ENCODE data around the gene ARHGEF7.

The ARHGEF7 gene

GRCh38 chr13:111241006-111241755 is 126.1 kb downstream of the ARHGEF7 start:
- H3K4me2 ChIP-seq (ENCODE audit: low read depth, low read length, poor library complexity, severe bottlenecking), result no peak overlapping the region
- TF ChIP-seq EZH2phosphoT487 (conservative IDR thresholded peaks at IDR 0.05; ENCODE audit: low read length) (no peak), CTCF (IDR thresholded peaks at IDR 0.05; ENCODE audit: insufficient read depth, low read length, poor library complexity, severe bottlenecking) (no peak)
- H3K36me3 ChIP-seq (ENCODE audit: low read length), result peaks cover 6% of the 10 kb centered on the region; the same call in 1 of the 2 replicates
- no peaks in the 10 kb centered on the region for H3F3A ChIP-seq (ENCODE audit: insufficient read depth)
- no peak overlapping the region for H3K9ac ChIP-seq (ENCODE audit: low read length)
- no peak overlapping the region for H3K4me3 ChIP-seq (ENCODE audit: insufficient read depth, low read length, poor library complexity, severe bottlenecking)
- no peaks in the 10 kb centered on the region for H3K27me3 ChIP-seq (ENCODE audit: low read length)
- no peaks in the 10 kb centered on the region for H3K9me2 ChIP-seq (replicated peaks; ENCODE audit: insufficient read depth, low read length)
- H3K27ac ChIP-seq (ENCODE audit: low read depth, low read length), result no peak overlapping the region
- no peaks in the 10 kb centered on the region for H3K9me3 ChIP-seq (ENCODE audit: insufficient read depth, low read length)
- no peaks in the 10 kb centered on the region for H4K20me1 ChIP-seq (ENCODE audit: low read depth, low read length)
- H3K79me2 ChIP-seq (ENCODE audit: insufficient read depth, low read length), result no peaks in the 10 kb centered on the region
- no peak overlapping the region for H2AFZ ChIP-seq (ENCODE audit: low read depth, low read length, severe bottlenecking)

GRCh38 chr13:111241862-111242261 is 126.8 kb downstream of the ARHGEF7 start:
- Histone ChIP-seq H3F3A (ENCODE audit: insufficient read depth) (no peaks in the 10 kb centered on the region), H3K9me3 (ENCODE audit: insufficient read depth, low read length) (no peaks in the 10 kb centered on the region), H2AFZ (ENCODE audit: low read depth, low read length, severe bottlenecking) (no peak overlapping the region), H3K79me2 (ENCODE audit: insufficient read depth, low read length) (no peaks in the 10 kb centered on the region), H3K27me3 (ENCODE audit: low read length) (no peaks in the 10 kb centered on the region), H3K27ac (ENCODE audit: low read depth, low read length) (no peak overlapping the region), H3K4me3 (ENCODE audit: insufficient read depth, low read length, poor library complexity, severe bottlenecking) (no peak overlapping the region), H3K9ac (ENCODE audit: low read length) (no peak overlapping the region), H3K36me3 (ENCODE audit: low read length) (peaks cover 6% of the 10 kb centered on the region; the same call in 1 of the 2 replicates), H3K4me2 (ENCODE audit: low read depth, low read length, poor library complexity, severe bottlenecking) (no peak overlapping the region), H4K20me1 (ENCODE audit: low read depth, low read length) (no peaks in the 10 kb centered on the region), H3K9me2 (replicated peaks; ENCODE audit: insufficient read depth, low read length) (no peaks in the 10 kb centered on the region)
- TF ChIP-seq EZH2phosphoT487 (conservative IDR thresholded peaks at IDR 0.05; ENCODE audit: low read length) (no peak), CTCF (IDR thresholded peaks at IDR 0.05; ENCODE audit: insufficient read depth, low read length, poor library complexity, severe bottlenecking) (no peak)

GRCh38 chr13:111242585-111242984 is 127.5 kb downstream of the ARHGEF7 start:
- Histone ChIP-seq H3K27ac (ENCODE audit: low read depth, low read length) (no peak overlapping the region), H2AFZ (ENCODE audit: low read depth, low read length, severe bottlenecking) (no peak overlapping the region), H3K79me2 (ENCODE audit: insufficient read depth, low read length) (no peaks in the 10 kb centered on the region), H3K9ac (ENCODE audit: low read length) (no peak overlapping the region), H3K27me3 (ENCODE audit: low read length) (no peaks in the 10 kb centered on the region), H3K9me3 (ENCODE audit: insufficient read depth, low read length) (no peaks in the 10 kb centered on the region), H3K4me2 (ENCODE audit: low read depth, low read length, poor library complexity, severe bottlenecking) (no peak overlapping the region), H3K36me3 (ENCODE audit: low read length) (peaks cover 6% of the 10 kb centered on the region; the same call in 1 of the 2 replicates), H4K20me1 (ENCODE audit: low read depth, low read length) (no peaks in the 10 kb centered on the region), H3K9me2 (replicated peaks; ENCODE audit: insufficient read depth, low read length) (no peaks in the 10 kb centered on the region), H3K4me3 (ENCODE audit: insufficient read depth, low read length, poor library complexity, severe bottlenecking) (no peak overlapping the region), H3F3A (ENCODE audit: insufficient read depth) (no peaks in the 10 kb centered on the region)
- no peak for TF ChIP-seq EZH2phosphoT487 (conservative IDR thresholded peaks at IDR 0.05; ENCODE audit: low read length)
- no peak for TF ChIP-seq CTCF (IDR thresholded peaks at IDR 0.05; ENCODE audit: insufficient read depth, low read length, poor library complexity, severe bottlenecking)

All from SU-DHL-6 (cell line).